GM13976 (cell line): ENCODE data around the gene FBXO48.

Experiments used
- DNase-seq: peaks from one replicate; pipeline ENCODE4 v3.0.0; 2012; ENCODE audit warnings: low spot score
- CTCF ChIP-seq: IDR thresholded peaks from 2 replicates; pipeline ENCODE4 v1.5.1; 2012; ENCODE audit warnings: borderline replicate concordance, mild to moderate bottlenecking; ENCODE audit not compliant: insufficient read depth; ENCODE audit errors: extremely low read depth, missing control alignments, control extremely low read depth
- in situ Hi-C: fragments of 300-500 bp; cut with MboI; formaldehyde crosslinking; loops from one replicate; pipeline ENCODE4 v1.12.0; 2022; ENCODE audit warnings: low sequenced_read_pairs, mixed read lengths, inconsistent platforms; ENCODE audit not compliant: unreplicated experiment

Gene FBXO48

GRCh38 chr2:68466361-68466777 is 725 bp downstream of the FBXO48 start:
- in situ Hi-C loops = no loop called here
- no peak for DNase-seq
- no peak for TF ChIP-seq CTCF

GRCh38 chr2:68465081-68465916 is 1.8 kb downstream of the FBXO48 start:
- no peak for TF ChIP-seq CTCF
- DNase-seq = no peak
- in situ Hi-C loops = no loop called here

GRCh38 chr2:68464651-68465050 is 2.4 kb downstream of the FBXO48 start:
- no peak for DNase-seq
- TF ChIP-seq CTCF = no peak
- in situ Hi-C loops = no loop called here

GRCh38 chr2:68463287-68463877 is 3.7 kb downstream of the FBXO48 start:
- TF ChIP-seq CTCF = peak; percentile 65
- peak; percentile 58 for DNase-seq
- in situ Hi-C loops = no loop called here

GRCh38 chr2:68458981-68459380 is 8.1 kb downstream of the FBXO48 start:
- DNase-seq = no peak
- in situ Hi-C loops = no loop called here
- TF ChIP-seq CTCF = no peak

- TF ChIP-seq CTCF = no peak
- DNase-seq = no peak
- in situ Hi-C loops = no loop called here
Measured at GRCh38 chr2:68456198-68456597, 10.9 kb downstream of the FBXO48 start.
